IPS-NIHi11 (cell line): ENCODE results near the gene GAS7.
"Not testable (repeated sequence)": the region's sequence is repeated elsewhere in the genome, so short reads cannot be mapped to it uniquely, and the experiment has no call there.

ENCODE experiments used
- DNase-seq: peaks from one replicate; pipeline ENCODE4 v3.0.0; 2012; ENCODE audit warnings: mixed read lengths, low spot score

GAS7 gene

DNA sequence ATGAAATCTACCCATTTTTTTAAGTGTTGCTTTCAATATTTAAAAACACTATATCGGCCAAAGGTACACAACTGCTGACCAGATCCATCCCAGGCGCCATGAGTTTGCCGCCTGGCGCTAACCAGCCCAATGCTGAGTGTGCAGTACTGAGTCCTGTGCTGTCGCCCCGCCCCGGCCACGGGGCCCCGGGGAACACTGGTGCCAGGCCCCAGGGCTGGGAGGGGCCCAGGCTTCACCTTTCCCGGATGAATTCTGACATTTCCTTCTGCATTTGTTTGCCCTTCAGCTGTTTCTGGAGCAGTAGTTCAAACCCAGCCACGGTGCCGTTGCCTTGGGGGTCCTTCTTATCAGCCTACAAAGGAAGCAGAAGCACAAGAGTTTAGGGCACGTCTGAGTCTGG lies 255.5 kb downstream of the GAS7 start:
- DNase-seq, result no peak

DNA sequence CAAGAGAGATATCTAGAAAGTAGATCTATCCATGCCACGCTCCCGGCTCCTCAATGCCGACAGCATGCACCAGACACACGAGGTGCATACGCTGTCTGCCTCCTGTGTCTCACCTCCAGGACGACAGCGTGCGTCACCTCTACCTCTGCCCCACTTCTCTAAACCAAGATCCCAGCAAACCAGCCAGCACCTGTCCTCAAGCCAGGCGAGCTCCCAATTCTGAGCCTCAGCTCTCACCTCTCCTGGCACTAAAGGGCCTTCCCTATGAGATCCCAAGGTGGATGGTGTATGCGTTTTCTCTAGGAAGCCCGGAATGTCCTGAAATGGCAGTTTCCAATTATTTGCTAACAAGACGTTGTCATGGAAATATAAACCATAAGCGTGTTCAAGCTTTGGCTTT lies 257.1 kb downstream of the GAS7 start:
- DNase-seq, result no peak

DNA sequence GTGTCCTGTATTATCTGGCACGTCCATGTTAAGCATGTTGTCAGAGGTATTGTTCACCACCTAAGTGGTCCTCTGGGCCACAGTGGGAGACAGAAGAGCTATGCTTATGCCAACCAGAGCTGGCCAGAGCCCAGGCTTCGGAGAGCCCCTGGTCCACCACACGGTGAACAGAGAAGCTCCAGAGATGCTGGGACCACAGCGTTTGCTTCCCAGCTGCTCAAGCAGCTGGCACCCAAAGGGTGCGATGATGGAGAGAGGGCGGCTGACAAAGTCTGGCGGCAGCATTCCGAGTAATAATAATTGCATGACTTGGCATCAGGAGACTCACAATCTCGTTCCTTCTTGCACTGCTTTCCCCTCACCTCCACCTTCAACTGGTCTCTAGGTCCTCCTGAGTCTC lies 257.6 kb downstream of the GAS7 start:
- no peak for DNase-seq

DNA sequence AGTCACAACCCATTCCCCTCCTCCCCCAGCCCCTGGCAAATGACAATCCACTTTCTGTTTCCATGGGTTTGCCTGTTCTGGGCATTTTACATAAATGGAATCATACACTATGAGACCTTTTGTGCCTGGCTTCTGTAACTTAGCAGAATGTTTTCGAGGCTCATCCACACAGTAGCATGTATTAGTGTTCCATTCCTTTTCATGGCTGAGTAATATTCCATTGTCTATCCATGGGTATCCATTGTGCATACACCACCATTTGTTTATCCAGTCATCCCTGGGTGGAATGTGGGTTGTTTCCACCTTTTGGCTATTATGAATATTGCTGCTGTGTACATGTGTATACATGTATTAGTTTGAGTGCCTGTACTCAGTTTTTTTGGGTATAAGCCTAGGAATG lies 259.6 kb downstream of the GAS7 start:
- DNase-seq, result no peak

DNA sequence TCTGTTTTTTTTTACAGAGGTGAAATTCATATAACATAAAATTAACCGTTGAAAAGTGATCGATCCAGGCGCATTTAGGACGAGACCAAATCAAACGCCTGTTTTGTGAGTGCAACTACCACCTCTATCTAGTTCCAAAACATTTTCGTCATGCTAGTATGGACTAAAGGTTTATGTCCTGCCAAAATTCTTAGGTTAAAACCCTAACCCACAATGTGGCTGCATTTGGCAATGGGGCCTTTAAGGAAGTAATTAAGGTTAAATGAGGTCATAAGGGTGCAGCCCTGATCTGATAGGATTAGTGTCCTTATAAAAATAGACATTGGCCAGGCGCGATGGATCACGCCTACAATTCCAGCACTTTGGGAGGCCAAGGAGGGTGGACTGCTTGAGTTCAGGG lies 260.5 kb downstream of the GAS7 start:
- no peak for DNase-seq

DNA sequence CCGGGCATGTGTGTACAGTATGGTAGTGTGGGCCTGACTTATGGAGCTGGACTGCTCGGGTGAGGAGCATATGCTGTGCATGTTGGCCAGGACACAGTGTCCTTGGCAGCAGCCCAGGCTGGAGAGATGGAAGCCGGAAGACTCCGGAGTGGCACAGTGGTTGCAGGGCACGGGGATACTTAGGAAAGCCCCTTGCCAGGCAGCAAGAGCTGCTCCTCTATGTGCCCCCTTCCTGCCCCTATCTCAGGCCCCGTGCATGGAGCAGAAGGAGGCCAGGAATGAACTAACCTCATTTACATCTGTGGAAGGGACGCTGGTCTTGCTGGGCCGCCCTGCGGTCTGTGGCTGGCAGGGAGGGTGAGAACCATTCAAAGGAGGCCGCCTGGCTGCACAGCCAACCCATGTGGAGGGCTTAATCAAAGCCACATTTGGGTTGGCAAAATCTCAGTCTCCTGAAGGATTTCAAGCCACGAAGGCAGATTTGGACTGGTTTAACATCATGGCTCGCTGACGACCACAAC lies 261.1 kb downstream of the GAS7 start:
- no peak for DNase-seq

DNA sequence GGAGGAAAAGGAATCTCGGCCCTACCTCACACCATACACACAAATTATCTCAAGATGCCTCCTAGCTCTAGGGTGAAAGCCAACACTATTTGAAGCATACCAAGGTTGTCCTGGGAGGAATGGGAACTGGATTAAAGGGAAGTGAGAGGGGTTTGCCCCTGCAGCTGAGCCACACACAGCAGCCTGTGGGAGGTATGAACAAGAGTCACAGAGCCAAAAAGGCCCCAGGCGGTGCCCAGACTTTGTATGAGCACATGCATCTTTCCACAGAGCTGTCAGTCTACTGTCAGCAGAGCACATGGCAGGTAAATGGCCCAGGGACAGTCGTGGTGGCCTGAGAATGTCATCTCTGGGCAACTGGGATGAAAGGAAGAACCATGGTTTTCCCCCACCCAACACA lies 262.3 kb downstream of the GAS7 start:
- no peak for DNase-seq

DNA sequence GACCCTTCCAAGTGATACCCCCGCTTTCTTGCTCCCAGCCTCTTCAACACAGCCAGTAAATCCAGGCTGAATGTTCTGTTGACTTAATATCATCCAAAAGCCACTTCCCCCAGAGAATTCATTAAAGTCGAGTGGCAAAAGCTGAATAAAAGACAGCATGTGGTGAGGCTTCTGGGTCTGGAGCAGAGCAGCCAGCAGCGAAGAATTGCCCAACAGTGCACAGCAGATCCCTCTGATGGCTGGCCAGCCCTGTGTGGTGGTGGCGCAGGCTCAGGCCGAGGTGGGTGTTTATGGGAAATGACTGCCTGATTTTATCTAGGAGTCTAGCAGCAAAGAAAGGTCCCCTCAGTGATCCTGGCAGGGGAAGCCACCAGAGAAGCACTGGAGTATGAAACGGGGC lies 263.0 kb downstream of the GAS7 start:
- no peak for DNase-seq

DNA sequence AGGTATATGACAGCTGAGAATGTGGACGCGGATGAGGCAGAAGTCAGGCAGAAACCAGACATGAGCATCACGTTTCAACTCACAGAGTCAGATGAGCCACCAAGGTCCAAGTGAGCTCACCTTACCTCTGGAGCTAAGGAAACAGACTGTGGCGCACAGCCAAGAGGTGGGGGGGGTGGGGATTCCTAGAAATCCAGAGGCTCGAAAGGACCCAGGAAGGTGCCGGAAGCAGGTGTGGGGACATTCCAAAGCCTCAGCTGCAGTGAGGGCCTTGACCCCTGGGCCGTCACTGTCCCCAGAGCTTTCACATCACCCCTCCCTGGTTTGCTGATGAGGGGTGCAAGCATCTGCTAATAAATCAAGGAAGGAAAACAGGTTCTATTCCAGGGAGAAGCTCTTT lies 264.1 kb downstream of the GAS7 start:
- no peak for DNase-seq

DNA sequence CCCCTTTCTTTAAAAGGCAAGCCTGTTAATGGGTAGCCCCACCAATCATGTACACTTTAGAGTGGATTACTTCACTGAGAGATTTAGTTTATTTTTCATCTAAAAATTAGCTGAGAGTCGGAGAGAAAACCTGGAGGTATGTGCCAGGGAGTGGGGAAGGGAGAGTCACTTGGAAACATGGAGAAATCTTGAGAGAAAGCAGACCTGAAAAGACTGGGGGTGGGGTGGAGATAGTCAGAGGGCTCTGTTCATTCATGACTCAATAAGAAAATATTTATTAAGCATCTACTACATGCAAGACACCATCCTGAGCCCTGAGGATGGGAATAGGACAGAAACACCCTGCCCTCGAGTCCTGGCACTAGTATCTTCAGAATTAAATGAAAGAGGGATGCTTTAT lies 265.9 kb downstream of the GAS7 start:
- DNase-seq, result no peak

DNA sequence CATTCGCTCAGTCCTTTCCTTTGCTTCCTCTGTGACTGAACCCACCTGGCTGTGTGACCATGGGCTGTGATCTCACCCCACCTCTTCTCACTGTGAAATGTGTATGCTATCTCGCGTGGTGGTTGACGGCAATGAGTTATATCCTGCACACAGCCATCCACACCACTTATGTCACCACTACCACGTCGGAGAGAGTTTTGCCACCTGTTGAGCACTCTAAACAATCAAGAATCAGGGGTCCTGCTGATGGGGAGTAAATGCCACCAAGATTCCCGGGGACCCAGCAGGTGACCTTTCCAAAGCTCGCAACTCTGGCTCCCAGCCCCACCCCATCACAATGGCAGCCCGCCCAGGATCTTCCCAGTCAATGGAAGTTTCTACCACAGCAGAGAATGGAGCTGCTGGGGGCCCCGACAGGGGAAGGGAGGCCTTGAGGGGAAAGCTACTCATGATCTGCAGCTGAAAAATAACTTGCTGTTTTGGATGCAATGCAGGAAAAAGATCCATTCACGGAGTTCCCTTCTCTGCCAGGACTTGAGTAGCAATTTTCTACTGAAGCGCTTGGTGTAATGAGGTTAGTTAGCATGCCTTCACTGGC lies 267.2 kb downstream of the GAS7 start:
- no peak for DNase-seq

DNA sequence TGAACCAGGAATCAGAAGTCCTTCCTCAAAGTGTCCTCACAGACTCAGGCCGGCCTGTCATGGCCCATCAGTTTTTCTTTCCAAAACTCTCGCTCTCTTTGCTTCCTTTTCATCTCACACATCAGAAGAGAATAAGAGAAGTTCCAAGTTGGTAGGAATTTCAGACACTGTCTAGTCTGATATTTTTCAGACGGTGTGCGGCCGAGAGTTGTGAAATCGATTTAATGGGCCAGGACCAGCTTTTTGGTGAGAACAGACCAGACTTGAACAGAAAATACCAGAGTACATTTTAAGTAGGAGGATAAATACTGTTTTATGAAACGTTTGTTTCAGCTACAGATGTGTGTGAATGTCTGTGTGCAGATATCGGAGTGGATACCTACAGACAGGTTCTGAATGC lies 268.5 kb downstream of the GAS7 start:
- DNase-seq, result no peak

DNA sequence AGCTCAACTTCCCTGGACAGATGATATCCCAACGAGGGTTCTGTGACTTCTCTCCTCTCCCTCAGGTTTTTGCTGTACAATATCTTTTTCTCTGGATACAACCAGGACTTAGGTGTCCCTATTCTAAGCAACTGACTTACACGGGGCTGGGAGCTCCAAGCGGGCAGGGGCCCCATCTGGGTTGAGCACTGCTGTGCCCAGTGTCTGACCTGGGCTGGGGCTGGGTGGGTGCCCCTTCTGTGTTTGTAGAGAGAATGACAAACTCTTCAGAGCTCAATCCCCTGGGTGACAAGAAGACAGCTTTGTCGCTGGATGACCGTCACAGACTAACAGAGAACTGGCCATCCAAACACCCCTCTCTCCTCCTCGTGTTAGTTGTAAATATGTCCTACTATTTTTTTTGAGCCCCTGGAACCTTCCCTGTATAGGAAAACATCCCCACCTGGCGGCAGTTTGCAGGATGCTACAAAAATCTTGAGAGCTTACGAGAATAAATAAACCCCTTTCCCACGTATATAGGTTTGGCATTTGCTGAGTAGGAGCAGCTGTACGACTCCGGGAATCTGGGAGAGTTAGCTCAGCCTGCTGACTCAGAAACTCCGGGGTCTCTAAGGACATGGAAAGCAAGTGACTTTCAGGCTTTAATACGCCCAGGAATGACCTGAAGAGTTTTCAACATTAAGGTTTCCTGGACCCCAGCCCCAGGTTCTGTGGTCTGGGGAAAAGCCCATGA lies 269.6 kb downstream of the GAS7 start:
- DNase-seq, result peak; percentile 68

DNA sequence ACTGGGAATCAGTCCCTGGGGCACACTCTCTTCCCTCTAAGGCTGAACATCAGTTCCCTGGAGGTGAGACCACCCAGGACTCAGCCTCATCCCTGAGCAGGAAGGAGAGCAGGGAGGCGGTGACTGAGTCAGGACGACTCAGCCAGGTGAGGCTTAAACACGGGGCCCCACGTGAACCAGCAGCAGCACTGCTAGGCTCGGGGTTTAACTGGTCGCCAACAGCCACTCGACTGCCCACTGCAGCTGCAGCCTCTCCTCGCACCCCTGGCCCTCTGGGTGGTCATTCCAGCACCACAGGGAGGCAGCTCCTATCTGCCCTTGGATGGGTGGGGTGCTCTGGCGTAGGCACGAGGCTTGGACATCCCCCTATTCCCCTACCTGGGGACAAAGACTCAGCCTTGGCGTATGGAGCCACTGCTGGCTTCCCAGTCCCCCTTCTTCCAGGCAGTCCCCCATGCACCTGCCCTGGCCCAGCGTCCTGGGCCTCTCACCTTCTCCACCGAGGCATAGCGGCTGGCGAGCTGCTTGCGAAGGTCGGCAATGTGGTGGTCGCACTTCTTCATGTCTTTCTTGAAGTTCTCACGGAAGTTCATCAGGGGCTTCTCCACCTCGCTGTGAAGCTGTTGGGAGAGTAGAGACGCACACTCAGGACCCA lies 272.1 kb downstream of the GAS7 start:
- DNase-seq, result no peak

DNA sequence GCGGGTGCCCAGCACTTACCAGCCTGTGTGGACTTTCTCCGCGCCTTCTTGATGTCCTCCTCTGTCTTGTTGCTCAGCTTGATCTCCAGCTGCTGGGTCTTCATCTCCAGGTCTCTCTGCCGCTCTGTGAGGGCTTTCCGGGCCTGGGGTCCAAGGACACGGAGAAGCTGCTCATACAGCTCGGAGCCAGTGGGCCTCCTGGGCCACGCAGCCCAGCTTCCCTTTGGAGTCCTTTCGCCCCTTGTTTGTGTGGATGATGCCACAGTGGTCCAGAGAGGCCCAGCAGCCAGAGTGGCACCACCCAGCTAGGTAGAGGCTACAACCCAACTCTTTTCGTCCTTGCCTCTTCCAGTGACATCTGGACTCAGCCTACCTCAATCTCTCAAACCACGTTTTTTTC lies 272.9 kb downstream of the GAS7 start:
- no peak for DNase-seq

DNA sequence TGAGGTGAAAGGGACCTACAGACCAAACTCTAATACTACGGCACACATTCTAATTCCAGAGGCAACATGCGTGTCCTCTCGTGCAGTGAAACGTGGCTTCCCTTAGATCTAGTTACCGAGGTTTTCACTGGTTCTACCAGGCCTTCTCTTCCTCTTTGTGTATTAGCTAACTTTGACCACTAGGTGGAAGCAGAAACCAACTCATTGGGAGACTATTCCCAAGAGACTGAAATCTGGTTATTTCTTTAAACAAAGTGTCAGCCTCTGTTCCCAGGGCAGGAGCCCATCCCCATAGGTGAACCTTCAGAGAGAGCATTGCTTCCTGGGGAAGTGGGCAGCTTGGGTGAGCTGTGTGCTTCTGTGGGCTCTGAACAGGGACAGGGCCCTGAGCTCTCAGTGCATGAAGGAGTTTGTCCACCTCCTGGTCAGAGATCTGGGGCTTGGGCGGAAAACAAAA lies 273.6 kb downstream of the GAS7 start:
- DNase-seq, result peak; percentile 76

DNA sequence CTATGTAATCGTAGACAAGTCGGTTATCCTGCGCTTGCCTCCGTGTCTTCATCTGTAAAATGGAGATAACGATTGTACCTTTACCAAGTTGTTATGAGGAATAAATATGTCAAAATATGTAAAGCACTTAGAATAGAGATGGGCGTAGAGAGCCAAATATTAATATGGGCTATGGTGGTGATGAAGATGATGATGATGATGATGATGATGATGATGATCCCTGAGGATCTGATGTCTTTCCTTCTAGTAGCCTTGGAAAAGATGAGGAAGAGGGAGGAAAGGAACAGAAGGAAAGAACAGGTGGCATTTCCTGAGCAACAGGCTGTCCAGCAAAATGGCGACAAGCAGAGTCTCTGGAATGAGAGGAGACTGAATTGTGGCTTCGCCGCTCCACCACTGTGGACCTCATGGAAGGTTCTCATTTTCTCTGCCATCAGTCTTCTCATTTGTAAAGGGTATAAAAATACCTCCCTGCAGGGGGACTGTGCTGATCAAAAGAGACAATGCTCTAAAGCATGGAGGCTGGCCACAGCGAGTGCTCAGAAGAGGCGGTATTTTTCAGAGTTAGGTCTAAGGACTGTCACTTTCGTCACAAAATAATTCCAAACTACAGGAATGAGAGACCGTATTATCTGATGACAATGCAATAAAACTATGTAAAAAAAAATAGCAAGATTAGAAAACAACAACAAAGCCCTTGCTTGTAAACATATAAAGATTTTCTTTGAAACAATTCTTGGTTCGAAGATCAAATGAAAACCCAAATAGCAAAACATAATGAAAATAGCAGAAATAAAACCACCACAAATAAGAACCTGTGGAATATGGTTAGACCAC lies 276.2 kb downstream of the GAS7 start:
- no peak for DNase-seq

DNA sequence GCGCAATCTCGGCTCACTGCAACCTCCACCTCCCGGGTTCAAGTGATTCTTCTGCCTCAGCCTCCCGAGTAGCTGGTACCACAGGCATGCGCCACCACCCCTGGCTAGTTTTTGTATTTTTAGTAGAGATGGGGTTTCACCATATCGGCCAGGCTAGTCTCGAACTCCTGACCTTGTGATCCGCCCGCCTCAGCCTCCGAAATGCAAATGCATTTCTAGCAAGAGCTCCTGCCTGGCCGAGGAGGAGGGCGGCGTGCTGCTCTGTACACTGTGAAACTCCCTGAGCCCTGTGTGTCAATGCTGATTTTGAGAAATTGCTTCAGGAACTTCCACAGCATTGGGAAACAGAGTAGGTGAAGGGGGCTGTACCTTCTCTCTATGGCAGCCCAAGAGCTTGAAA lies 277.2 kb downstream of the GAS7 start:
- not testable (repeated sequence) for DNase-seq

DNA sequence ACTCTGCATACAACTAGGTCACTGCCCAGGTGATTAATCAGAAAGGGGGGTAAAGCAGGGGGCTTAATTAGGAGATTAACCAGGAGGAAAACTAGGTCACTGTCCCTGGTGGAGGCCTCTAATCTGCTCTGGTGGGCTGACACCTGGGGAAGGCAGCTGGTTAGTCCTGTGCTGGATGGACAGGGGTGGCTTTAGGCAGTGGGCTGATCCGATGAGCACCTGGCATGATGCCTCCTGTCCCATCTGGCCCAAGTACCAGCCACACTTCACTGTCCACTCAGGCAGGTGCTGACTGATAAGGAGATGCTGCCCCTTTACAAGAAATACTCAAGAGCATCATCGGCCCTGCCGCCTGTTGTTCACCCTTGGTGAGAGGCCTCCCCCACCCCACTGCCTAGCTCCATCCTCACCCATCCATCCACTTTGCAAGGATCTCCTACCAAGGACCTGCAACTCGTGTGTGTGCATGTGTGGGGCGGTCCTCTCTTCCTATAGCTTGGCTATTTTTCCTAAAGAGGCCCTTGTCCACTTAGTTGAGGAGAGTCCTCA lies 279.5 kb downstream of the GAS7 start:
- DNase-seq, result no peak

DNA sequence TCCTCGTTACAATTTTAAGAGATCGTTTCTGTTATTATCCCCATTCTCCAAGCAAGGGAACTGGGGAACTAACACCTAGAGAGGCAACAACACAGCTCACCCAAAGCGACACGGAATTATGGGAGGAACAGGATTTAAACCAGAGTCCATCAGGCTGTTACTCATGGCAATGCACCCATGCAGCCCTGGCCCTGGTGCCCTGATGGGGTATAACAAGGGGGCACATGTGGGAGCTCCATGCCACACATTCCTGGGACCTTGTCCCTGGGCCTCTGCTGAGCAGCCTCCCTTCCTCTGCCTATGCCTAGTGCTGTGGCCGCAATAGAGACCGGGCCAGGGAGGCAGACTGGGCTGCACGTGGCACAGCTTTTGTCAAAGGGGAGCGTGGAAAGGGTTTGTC lies 280.1 kb downstream of the GAS7 start:
- no peak for DNase-seq

DNA sequence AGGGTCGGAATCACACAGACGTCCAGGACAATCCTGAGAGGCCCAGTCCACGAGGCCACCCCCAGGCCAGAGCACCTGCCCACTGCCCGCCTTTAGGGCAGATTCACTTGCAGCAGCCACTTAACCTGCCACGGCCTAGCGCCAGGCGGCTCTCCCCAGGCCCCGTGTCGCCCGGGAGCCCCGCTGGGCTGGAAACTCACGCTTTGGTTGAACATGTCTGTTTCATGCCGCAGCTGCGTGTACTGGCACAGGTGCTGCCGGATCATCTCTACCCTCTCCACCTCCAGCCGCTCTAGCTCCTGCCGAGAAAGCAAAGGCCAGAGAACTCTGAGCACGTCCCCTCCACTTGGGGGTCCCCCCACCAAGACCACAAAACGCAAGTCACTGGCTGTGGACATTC lies 280.6 kb downstream of the GAS7 start:
- DNase-seq, result no peak

DNA sequence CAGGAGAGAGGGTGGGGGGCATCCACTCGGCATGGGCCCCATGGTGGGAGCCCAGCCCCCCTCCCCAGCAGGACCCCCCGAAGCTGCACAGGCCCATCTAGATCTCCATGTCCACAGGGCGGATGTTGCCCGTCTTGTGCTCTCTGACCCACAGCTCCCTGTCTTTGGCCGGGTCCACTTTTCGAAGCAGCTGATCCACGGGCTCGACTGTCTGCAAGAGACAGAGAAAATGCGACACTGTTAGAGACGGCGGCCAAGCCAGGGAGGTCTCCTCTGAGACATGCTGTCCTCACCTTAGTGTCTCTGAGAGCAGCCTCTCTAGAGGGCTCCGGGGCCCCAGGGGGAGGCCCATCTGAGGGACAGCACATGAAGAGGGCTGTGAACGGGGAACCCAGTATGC lies 281.3 kb downstream of the GAS7 start:
- DNase-seq, result no peak
